ENCODE results near the gene RASSF5. TPM values are rescaled to one million over a fixed set of nuclear protein-coding genes. Genes with fewer than 3 reads are reported as not detected.

Gene RASSF5
- polyA plus RNA-seq, 1 of the 3 experiments (the other 2 are of a cell fraction), result 2.2 TPM

DNA sequence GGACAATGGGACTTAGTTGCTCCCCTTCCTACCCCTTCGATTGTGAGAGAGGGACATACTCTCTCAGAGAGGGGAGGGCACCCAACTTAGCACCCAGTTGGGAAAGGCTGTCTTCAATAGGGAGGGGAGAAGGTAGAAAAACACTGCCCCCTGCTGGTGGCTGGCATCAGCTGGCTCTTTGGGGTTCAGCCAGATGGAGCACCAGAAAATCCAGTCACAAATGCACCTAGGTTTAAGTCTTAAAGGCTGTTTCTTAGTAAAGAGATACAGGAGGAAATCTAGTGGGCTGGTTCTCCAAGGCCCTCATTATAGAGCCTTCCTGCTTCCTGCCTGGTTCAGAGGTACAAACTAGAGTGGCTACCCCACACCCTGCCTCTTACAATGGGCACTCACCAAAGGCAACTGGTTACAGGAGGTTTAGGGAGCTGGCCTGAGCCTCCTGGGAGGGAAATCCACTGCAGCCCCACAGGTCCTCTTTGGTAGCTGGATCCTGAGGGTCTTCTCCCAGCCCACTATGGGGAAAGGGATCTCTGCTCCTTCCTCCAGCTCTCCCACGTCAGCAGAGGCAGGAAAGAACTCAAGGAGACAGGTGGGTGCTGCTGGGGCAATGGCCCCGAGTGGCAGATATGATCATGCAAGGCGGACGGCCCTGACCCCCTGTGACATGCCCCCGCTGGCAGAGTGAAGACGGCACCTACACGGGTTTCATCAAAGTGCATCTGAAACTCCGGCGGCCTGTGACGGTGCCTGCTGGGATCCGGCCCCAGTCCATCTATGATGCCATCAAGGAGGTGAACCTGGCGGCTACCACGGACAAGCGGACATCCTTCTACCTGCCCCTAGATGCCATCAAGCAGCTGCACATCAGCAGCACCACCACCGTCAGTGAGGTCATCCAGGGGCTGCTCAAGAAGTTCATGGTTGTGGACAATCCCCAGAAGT lies 76.6 kb downstream of the RASSF5 start (continued):
- TF ChIP-seq, protein P1, sequence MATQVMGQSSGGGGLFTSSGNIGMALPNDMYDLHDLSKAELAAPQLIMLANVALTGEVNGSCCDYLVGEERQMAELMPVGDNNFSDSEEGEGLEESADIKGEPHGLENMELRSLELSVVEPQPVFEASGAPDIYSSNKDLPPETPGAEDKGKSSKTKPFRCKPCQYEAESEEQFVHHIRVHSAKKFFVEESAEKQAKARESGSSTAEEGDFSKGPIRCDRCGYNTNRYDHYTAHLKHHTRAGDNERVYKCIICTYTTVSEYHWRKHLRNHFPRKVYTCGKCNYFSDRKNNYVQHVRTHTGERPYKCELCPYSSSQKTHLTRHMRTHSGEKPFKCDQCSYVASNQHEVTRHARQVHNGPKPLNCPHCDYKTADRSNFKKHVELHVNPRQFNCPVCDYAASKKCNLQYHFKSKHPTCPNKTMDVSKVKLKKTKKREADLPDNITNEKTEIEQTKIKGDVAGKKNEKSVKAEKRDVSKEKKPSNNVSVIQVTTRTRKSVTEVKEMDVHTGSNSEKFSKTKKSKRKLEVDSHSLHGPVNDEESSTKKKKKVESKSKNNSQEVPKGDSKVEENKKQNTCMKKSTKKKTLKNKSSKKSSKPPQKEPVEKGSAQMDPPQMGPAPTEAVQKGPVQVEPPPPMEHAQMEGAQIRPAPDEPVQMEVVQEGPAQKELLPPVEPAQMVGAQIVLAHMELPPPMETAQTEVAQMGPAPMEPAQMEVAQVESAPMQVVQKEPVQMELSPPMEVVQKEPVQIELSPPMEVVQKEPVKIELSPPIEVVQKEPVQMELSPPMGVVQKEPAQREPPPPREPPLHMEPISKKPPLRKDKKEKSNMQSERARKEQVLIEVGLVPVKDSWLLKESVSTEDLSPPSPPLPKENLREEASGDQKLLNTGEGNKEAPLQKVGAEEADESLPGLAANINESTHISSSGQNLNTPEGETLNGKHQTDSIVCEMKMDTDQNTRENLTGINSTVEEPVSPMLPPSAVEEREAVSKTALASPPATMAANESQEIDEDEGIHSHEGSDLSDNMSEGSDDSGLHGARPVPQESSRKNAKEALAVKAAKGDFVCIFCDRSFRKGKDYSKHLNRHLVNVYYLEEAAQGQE (IDR thresholded peaks at IDR 0.05; ENCODE audit: low read depth, low read length), result no peak
- TF ChIP-seq EP300 (IDR thresholded peaks at IDR 0.05; ENCODE audit: borderline replicate concordance in 1 of 2, low read depth in 1 of 2, low read length in 1 of 2) (no peak), ELF1 (IDR thresholded peaks at IDR 0.05) (no peak)
- TF ChIP-seq, protein P2, sequence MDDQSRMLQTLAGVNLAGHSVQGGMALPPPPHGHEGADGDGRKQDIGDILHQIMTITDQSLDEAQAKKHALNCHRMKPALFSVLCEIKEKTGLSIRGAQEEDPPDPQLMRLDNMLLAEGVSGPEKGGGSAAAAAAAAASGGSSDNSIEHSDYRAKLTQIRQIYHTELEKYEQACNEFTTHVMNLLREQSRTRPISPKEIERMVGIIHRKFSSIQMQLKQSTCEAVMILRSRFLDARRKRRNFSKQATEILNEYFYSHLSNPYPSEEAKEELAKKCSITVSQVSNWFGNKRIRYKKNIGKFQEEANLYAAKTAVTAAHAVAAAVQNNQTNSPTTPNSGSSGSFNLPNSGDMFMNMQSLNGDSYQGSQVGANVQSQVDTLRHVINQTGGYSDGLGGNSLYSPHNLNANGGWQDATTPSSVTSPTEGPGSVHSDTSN (IDR thresholded peaks at IDR 0.05), result no peak

DNA sequence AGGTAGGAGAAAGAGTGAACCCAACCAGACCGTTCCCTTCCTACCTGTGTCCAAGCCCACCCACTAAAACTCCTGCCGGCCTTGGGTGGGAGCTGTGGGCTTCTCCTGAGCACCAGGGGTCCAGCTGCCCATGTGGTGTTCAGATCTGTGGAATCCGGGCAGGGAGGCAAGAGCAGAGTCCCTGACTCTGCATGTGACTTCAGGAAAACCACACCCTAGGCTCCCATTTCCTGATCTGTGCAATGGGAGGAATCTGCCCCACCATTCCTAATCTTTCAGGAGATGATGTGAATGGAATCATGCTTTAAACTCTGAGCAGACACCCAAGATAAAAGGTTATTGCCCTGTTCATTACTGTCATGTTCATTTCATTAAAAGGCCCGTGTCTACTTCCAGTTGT lies 77.4 kb downstream of the RASSF5 start:
- H3K9me3 ChIP-seq, result no peaks in the 10 kb centered on the region
- H3K4me2 ChIP-seq, result no peak overlapping the region
- no peak overlapping the region for H3K4me3 ChIP-seq (ENCODE audit: low read depth in 2 of 2, low read length in 1 of 2)
- H4K20me1 ChIP-seq (ENCODE audit: insufficient read depth), result no peaks in the 10 kb centered on the region
- CTCF ChIA-PET, result interaction anchor here (0.9 to 12.7 kb wide), 17 partner anchors 10 to 123 kb away, joined by 3 to 241 read pairs (median 18); partner anchors contain the start of genes EIF2D and RASSF5
- WGBS (ENCODE audit: low lambda C conversion rate), result 76% methylated on average over 4 of the region's 4 CpGs
- no peak overlapping the region for H3K9ac ChIP-seq
- H3K4me1 ChIP-seq (ENCODE audit: control insufficient read depth in 1 of 2, insufficient read depth in 2 of 2, low read depth in 1 of 2, low read length in 1 of 2), result peaks cover 4 to 13% of the 10 kb centered on the region in 2 experiments; a peak in 3 of 4 replicates
- no peak for DNase-seq
- peaks cover 0 to 20% of the 10 kb centered on the region in 2 experiments for H3K36me3 ChIP-seq (replicated peaks in 1 of 2; ENCODE audit: control insufficient read depth in 1 of 2, insufficient read depth in 2 of 2, low read length in 1 of 2)
- peaks cover 9% of the 10 kb centered on the region for H3F3A ChIP-seq (replicated peaks; ENCODE audit: insufficient read depth)
- no peaks in the 10 kb centered on the region for H3K27me3 ChIP-seq (ENCODE audit: insufficient read depth)
- no peak overlapping the region for H3K27ac ChIP-seq (ENCODE audit: low read depth in 2 of 2, low read length in 1 of 2)
- no peak for TF ChIP-seq TEAD4 (IDR thresholded peaks at IDR 0.05; ENCODE audit: borderline replicate concordance, insufficient read depth)
- TF ChIP-seq FOXM1 (IDR thresholded peaks at IDR 0.05; ENCODE audit: low read depth), result no peak
- TF ChIP-seq SIN3A (IDR thresholded peaks at IDR 0.05; ENCODE audit: borderline replicate concordance, low read depth, low read length), result no peak
- TF ChIP-seq, protein P3, sequence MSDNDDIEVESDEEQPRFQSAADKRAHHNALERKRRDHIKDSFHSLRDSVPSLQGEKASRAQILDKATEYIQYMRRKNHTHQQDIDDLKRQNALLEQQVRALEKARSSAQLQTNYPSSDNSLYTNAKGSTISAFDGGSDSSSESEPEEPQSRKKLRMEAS (IDR thresholded peaks at IDR 0.05; ENCODE audit: low read depth), result no peak
- TF ChIP-seq RXRA (IDR thresholded peaks at IDR 0.05; ENCODE audit: borderline replicate concordance, low read depth), result no peak
- no peak for TF ChIP-seq FOSL2 (IDR thresholded peaks at IDR 0.05; ENCODE audit: borderline replicate concordance, low read depth)
- TF ChIP-seq FOXJ3 (CRISPR knock-in tag; IDR thresholded peaks at IDR 0.05), result no peak
- no peaks in the 10 kb centered on the region for H3K9me2 ChIP-seq
- no peak overlapping the region for H2AFZ ChIP-seq (ENCODE audit: low read depth)
- no peaks in the 10 kb centered on the region for H3K79me2 ChIP-seq (ENCODE audit: insufficient read depth)
- POLR2A ChIA-PET, result no interaction called here
